ENCODE data around the gene RSPO1. TPM values are rescaled to one million over a fixed set of nuclear protein-coding genes. Genes with fewer than 3 reads are reported as not detected.

RSPO1 gene
- total RNA-seq, 2 experiments from 2014 or later, result not detected

DNA sequence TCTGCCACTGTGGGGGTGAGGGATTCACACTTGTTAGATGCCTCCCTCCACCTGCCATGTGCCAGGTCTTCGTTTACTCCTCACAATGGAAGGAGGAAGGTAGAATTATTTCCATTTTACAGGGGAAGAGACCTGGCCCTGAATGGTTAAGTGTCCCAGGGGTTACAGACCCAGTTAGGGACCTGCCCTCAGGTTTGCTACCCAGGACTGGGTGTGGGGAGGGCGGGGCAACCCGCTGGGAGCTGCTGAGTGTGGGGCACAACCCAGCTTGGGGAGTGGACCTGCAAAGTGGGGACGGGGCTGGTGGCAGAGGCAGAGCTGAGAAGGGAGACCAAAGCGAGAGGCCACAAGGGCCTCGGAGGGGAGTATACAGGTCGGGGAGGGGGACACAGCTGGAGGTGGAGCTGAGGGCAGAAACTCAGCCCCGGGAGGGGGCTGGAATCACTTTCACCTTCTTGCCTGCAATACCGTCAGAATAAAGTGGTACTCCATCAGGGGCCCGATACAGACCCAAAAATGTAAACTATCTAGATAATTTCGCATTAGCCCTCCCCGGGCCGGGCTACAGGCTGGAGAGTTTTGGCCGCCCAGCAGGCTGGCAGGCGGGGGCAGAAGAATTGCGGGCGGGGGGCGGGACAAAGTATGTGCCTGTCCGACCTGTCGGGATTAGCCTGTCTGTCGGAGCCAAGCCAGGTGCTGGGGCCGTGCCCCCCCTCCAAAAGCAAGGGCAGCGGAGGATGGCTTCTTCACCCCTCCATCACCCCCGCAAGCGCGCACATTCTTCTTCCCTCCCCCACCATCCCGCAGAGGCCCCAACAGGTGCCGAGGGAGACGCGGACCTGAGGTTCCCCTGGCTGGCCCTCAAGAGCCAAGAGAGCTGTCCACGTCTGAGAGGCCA is 1.4 kb downstream of the RSPO1 start:
- CTCF ChIA-PET, result no interaction called here
- intact Hi-C loops (cut with DNase I, micrococcal nuclease), result loop anchor here in 1 of 2 experiments (10.0 kb wide), 1 partner anchor 598 kb away; the partner anchor contains the start of gene GRIK3
- Mint-ChIP-seq H3K27ac (no peak overlapping the region), H3K36me3 (ENCODE audit: low read depth) (no peaks in the 10 kb centered on the region), H3K9me3 (ENCODE audit: low read depth) (no peaks in the 10 kb centered on the region), H3K27me3 (peaks cover 69% of the 10 kb centered on the region), H3K4me3 (no peak overlapping the region), H3K4me1 (peaks cover 6% of the 10 kb centered on the region)
- DNase-seq, result no peak
- no peak for ATAC-seq
- POLR2A ChIA-PET, result no interaction called here

DNA sequence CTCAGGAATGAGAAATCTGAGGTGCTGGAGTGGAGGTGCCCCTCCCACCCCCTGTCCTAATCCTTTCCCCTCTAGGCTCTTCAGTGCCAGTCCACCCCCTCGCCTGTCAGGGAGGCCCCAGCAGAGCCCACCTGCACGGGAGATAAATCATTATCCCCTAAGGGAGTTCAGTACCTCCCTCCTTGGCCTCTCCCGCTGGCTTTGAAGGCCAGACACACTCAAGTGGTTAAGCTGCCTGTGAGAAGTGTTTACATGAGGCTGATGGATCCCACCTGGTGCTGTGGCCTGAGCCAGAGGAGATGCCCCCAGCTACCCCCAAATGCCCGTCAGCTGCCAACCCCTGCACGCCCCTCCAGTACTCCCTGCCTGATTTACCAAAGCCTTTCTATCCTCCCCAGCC is 3.7 kb downstream of the RSPO1 start:
- Mint-ChIP-seq H3K4me1 (peaks cover 6% of the 10 kb centered on the region), H3K4me3 (no peak overlapping the region), H3K9me3 (ENCODE audit: low read depth) (no peaks in the 10 kb centered on the region), H3K27me3 (peaks cover 63% of the 10 kb centered on the region), H3K36me3 (ENCODE audit: low read depth) (no peaks in the 10 kb centered on the region), H3K27ac (no peak overlapping the region)
- DNase-seq, result no peak
- CTCF ChIA-PET, result interaction anchor here (0.6 to 0.8 kb wide), 2 partner anchors 12 to 1641 kb away, joined by 3 read pairs; no protein-coding TSS in a partner anchor
- no peak for ATAC-seq
- intact Hi-C loops (cut with DNase I, micrococcal nuclease), result loop anchor here in 1 of 2 experiments (10.0 kb wide), 1 partner anchor 596 kb away; the partner anchor contains the start of gene GRIK3
- POLR2A ChIA-PET, result no interaction called here

DNA sequence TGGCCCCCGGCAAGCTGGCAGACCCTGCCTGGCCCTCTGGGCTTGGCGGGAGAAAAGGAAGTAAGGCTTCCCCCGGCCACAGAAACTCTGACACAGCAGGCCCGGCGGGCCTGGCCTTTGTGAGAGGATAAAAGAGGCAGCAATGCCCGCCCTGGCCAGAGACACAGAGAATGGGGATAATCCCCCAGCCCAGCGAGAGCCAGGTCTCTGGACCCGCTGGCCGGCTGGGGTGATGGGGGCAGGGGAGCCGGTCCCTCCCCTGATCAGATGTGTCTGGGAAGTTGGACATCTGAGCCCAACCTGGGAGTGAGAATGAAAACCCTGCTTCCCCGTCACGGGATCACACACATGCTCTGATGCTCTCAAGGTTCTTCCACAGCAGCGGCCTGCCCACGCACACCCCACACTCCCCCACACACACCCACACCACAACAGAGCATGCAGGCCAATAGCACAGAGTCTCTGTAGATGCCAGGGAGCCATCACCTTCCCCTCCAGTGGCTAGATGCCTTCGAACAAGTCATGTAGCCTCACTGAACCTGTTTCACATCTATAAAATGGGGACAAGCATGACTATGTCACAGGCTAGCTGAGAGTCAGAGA is 4.2 kb downstream of the RSPO1 start:
- H3K27ac Mint-ChIP-seq, result no peak overlapping the region
- intact Hi-C loops (cut with DNase I, micrococcal nuclease), result loop anchor here in 1 of 2 experiments (10.0 kb wide), 1 partner anchor 596 kb away; the partner anchor contains the start of gene GRIK3
- H3K4me3 Mint-ChIP-seq, result no peak overlapping the region
- DNase-seq (no peak), ATAC-seq (no peak)
- ChIA-PET POLR2A (no interaction called here), CTCF (interaction anchor here (0.5 to 1.0 kb wide), 3 partner anchors 27 to 1642 kb away, joined by 3 read pairs; no protein-coding TSS in a partner anchor)
- H3K4me1 Mint-ChIP-seq, result peaks cover 6% of the 10 kb centered on the region
- no peaks in the 10 kb centered on the region for H3K9me3 Mint-ChIP-seq (ENCODE audit: low read depth)
- no peaks in the 10 kb centered on the region for H3K36me3 Mint-ChIP-seq (ENCODE audit: low read depth)
- peaks cover 58% of the 10 kb centered on the region for H3K27me3 Mint-ChIP-seq

DNA sequence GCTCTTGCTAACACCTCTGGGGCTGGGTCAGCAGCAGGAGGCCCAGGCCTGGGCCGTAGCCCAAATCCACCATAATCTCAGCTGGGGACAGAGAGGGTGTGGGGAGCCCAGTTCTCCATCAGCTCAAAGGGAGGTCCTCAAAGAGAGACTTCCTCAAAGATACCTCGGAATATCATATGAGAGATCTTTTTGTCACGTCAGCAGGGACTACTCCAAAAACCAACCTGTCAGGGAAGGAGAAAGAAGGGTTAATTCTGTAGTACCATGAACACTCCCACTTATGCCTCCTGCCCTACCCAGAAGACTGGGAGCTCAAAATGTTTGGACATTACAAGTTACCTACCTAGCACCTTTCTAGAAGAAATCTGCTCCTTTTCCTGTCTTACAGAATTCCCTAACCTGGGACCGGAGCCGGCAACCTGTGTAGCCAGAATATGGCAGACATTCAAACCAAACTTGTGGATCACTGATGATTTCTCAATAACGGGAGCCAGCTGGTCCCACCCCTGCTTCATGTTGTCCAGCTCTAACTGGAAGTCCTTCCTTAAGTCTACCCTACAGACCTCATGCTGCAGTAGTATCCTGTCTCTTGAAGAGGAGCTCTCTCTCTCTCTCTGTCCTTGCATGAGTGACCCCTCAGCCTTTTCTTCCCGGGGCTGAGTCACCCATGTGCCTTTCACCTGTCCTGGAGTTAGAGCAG is 4.8 kb downstream of the RSPO1 start:
- no peaks in the 10 kb centered on the region for H3K9me3 Mint-ChIP-seq (ENCODE audit: low read depth)
- H3K27me3 Mint-ChIP-seq, result peaks cover 55% of the 10 kb centered on the region
- intact Hi-C loops (cut with DNase I, micrococcal nuclease), result loop anchor here in 1 of 2 experiments (10.0 kb wide), 1 partner anchor 595 kb away; the partner anchor contains the start of gene GRIK3
- H3K27ac Mint-ChIP-seq, result no peak overlapping the region
- CTCF ChIA-PET, result interaction anchor here (0.5 to 1.0 kb wide), 3 partner anchors 26 to 1142 kb away, joined by 3 to 4 read pairs (median 3); no protein-coding TSS in a partner anchor
- H3K4me3 Mint-ChIP-seq, result no peak overlapping the region
- POLR2A ChIA-PET, result no interaction called here
- ATAC-seq (no peak), DNase-seq (no peak)
- H3K4me1 Mint-ChIP-seq, result peaks cover 2% of the 10 kb centered on the region
- no peaks in the 10 kb centered on the region for H3K36me3 Mint-ChIP-seq (ENCODE audit: low read depth)

DNA sequence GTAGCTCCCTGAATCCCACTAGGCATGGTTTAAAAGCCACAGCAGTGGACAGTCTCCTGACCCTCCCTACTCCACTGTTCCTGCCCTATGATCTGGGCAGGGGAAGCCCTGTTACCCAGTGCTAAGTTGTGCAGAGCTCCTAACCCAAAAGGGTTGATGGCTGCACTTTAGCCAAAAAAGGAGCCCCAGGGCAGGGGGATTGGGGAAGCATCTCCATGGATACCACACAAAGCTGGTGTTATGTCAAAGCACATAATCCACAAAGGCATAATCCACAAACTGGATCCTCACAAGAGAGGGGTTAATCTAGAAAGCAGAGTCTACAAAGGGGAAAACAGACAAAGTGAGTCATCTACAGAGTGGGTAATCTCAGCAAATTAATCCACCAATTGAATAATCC is 5.7 kb downstream of the RSPO1 start:
- POLR2A ChIA-PET, result no interaction called here

DNA sequence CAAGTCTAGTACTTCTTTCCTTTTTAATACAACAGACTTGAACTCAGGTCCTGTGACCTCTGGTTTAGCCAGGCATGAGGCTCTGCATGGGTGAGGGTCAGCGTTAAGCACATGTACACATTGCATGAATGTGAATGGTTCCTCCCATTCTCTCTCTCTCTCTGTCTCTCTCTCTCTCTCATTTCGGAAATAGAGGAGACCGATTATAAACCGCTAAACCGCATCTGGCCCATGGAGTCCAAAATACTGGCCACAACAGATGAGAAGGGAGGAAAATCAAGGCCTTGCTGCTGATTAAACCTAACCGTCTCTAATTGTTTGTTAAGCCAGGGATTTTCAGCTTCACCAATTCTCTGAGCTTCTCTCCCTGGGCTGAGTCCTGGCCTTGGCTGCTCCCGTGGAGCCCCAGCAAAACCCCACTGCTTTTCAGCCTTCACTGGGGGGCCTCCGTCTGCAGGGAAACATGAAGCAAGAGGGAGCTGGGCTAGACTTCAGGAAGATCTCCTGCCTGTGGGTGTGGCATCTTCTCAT is 6.6 kb downstream of the RSPO1 start:
- no peak for DNase-seq
- H3K36me3 Mint-ChIP-seq (ENCODE audit: low read depth), result no peaks in the 10 kb centered on the region
- H3K4me3 Mint-ChIP-seq, result no peak overlapping the region
- no peak overlapping the region for H3K27ac Mint-ChIP-seq
- H3K9me3 Mint-ChIP-seq (ENCODE audit: low read depth), result no peaks in the 10 kb centered on the region
- peaks cover 49% of the 10 kb centered on the region for H3K27me3 Mint-ChIP-seq
- ChIA-PET CTCF (interaction anchor here (1.3 kb wide), 1 partner anchor 25 kb away, joined by 4 read pairs; no protein-coding TSS in a partner anchor), POLR2A (no interaction called here)
- ATAC-seq, result no peak
- no peaks in the 10 kb centered on the region for H3K4me1 Mint-ChIP-seq
- intact Hi-C loops (cut with DNase I, micrococcal nuclease), result no loop called here

More for the DNA sequence above, 5.7 kb downstream of the RSPO1 start:
- no peak for ATAC-seq
- Mint-ChIP-seq H3K27me3 (peaks cover 56% of the 10 kb centered on the region), H3K4me3 (no peak overlapping the region), H3K4me1 (peaks cover under 1% of the 10 kb centered on the region), H3K9me3 (ENCODE audit: low read depth) (no peaks in the 10 kb centered on the region), H3K27ac (no peak overlapping the region), H3K36me3 (ENCODE audit: low read depth) (no peaks in the 10 kb centered on the region)
- CTCF ChIA-PET, result interaction anchor here (0.7 to 1.3 kb wide), 3 partner anchors 14 to 49 kb away, joined by 3 to 4 read pairs (median 3); no protein-coding TSS in a partner anchor
- intact Hi-C loops (cut with DNase I, micrococcal nuclease), result no loop called here
- no peak for DNase-seq

DNA sequence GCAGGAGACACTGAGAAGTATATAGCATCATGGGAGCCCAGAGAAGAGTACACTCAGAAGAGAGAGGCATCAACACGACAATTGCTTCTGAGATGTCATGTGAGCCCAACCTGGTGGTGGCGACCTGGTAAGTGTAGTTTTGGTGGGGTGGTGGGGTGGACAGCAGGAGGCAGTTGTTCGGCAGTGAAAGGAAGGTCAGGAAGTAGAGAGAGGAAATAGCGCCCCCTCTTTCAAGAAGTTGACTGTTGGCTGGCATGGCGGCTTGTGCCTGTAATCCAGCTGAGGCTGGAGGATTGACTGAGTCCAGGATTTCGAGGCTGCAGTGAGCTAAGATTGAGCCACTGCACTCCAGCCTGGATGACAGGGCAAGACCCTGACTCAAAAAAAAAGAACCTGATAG is 12.6 kb downstream of the RSPO1 start:
- H3K27ac Mint-ChIP-seq, result no peak overlapping the region

DNA sequence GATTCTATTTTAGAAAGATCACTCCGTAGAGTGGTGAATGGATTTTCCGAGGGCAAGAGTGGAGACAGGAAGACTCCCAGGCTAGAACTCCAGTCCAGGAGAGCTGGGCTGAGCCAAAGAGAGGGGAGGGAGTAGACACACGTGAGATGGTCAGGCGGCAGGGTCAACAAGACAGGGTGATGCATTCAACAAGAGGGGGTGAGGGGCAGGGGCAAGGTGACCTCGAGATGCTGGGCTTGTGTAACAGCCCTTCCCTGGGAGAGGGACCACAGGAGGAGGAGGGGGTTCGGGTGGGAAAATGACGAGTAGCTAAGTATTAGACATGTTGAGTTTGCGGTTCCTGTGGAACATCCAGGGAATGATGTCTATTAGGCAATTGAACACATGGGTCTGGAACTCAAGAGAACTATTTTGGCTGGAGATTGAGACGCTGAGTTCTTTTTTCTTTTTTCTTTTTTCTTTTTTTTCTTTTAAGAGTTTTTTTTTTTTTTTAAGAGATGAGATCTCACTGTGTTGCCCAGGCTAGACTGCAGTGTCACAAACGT is 13.3 kb downstream of the RSPO1 start:
- Mint-ChIP-seq H3K27me3 (peaks cover 23% of the 10 kb centered on the region), H3K27ac (no peak overlapping the region), H3K36me3 (ENCODE audit: low read depth) (no peaks in the 10 kb centered on the region), H3K9me3 (ENCODE audit: low read depth) (no peaks in the 10 kb centered on the region), H3K4me3 (no peak overlapping the region), H3K4me1 (no peaks in the 10 kb centered on the region)
- no peak for DNase-seq
- ATAC-seq, result no peak
- intact Hi-C loops (cut with DNase I, micrococcal nuclease), result no loop called here
- ChIA-PET POLR2A (no interaction called here), CTCF (interaction anchor here (1.5 kb wide), 1 partner anchor 19 kb away, joined by 6 read pairs; no protein-coding TSS in a partner anchor)

More for the DNA sequence above, 12.6 kb downstream of the RSPO1 start:
- POLR2A ChIA-PET, result no interaction called here
- no peak overlapping the region for H3K4me3 Mint-ChIP-seq
- peaks cover 26% of the 10 kb centered on the region for H3K27me3 Mint-ChIP-seq
- no peaks in the 10 kb centered on the region for H3K9me3 Mint-ChIP-seq (ENCODE audit: low read depth)
- no peaks in the 10 kb centered on the region for H3K4me1 Mint-ChIP-seq
- intact Hi-C loops (cut with DNase I, micrococcal nuclease), result no loop called here
- H3K36me3 Mint-ChIP-seq (ENCODE audit: low read depth), result no peaks in the 10 kb centered on the region
- ATAC-seq (no peak), DNase-seq (no peak)
- CTCF ChIA-PET, result interaction anchor here (0.8 to 1.6 kb wide), 3 partner anchors 16 to 386 kb away, joined by 3 to 6 read pairs (median 5); no protein-coding TSS in a partner anchor

DNA sequence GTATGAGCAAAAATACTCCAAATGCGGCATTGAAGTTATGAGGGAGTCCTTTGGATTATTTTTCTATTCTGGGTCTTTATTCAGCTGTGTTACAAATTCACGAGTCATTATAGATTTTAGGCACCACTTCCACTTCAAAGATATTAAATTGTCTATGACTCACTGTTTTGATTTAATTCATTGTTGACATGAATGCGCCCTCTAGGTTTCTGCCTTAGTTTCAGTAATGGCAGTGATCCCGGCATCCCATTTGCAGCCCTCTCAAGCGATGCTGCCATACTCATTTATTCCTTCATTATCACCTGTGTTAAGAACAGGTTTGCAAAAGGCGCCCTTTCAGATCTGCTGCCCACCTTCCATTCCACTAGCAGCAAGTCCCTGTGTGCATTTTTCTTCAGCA is 14.0 kb downstream of the RSPO1 start:
- H3K4me1 Mint-ChIP-seq, result no peaks in the 10 kb centered on the region
- H3K4me3 Mint-ChIP-seq, result no peak overlapping the region
- DNase-seq, result no peak
- ChIA-PET POLR2A (no interaction called here), CTCF (interaction anchor here (0.6 kb wide), 1 partner anchor 171 kb away, joined by 3 read pairs; no protein-coding TSS in a partner anchor)
- H3K27me3 Mint-ChIP-seq, result peaks cover 26% of the 10 kb centered on the region
- intact Hi-C loops (cut with DNase I, micrococcal nuclease), result no loop called here
- no peak overlapping the region for H3K27ac Mint-ChIP-seq
- H3K9me3 Mint-ChIP-seq (ENCODE audit: low read depth), result no peaks in the 10 kb centered on the region
- no peak for ATAC-seq
- H3K36me3 Mint-ChIP-seq (ENCODE audit: low read depth), result no peaks in the 10 kb centered on the region

DNA sequence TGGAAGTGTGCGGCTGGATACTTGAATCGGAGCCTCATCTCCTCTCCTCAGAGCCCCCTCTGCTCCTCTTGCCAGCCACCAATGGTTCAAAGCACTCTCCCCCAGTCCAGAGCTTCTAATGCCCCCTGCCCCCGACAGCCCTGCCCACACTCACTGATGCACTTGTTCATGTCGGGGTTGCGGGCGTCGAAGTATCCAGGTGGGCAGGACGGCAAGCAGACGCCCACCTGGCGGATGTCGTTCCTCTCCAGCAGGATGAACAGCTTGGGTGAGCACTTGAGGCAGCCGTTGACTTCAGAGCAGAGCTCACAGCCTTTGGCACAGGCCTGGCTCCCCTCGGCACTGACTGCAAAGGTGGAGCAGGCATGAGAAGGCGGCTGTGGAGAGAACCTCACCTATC is 18.4 kb downstream of the RSPO1 start:
- DNase-seq (no peak), ATAC-seq (no peak)
- CTCF ChIA-PET, result no interaction called here
- H3K36me3 Mint-ChIP-seq (ENCODE audit: low read depth), result no peaks in the 10 kb centered on the region
- H3K27ac Mint-ChIP-seq, result no peak overlapping the region
- H3K4me3 Mint-ChIP-seq, result no peak overlapping the region
- POLR2A ChIA-PET, result no interaction called here
- intact Hi-C loops (cut with DNase I, micrococcal nuclease), result no loop called here
- H3K27me3 Mint-ChIP-seq, result peaks cover 28% of the 10 kb centered on the region
- H3K9me3 Mint-ChIP-seq (ENCODE audit: low read depth), result no peaks in the 10 kb centered on the region
- H3K4me1 Mint-ChIP-seq, result no peaks in the 10 kb centered on the region

DNA sequence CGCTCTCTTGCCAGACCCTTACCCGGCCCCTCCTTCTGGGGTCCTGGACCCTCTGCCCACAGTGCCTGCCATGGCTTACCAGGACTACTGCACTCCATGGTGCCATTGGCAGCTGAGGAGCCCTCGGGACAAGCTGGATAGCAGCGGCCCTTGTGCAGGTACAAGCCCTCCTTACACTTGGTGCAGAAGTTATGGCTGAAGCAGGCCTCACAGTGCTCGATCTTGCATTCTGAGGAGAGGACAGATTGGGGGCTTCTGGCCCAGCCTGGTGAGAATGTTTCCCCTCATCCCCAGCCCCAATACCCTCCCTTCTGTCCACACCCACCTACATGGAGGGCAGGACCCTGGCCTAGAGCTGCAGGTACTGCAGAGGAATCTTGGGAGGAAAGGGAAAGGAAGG is 20.6 kb downstream of the RSPO1 start:
- intact Hi-C loops (cut with DNase I, micrococcal nuclease), result no loop called here
- ChIA-PET CTCF (interaction anchor here (1.5 kb wide), 1 partner anchor 11 kb away, joined by 10 read pairs; no protein-coding TSS in a partner anchor), POLR2A (no interaction called here)
- H3K9me3 Mint-ChIP-seq (ENCODE audit: low read depth), result no peaks in the 10 kb centered on the region
- no peaks in the 10 kb centered on the region for H3K4me1 Mint-ChIP-seq
- no peak for DNase-seq
- no peaks in the 10 kb centered on the region for H3K36me3 Mint-ChIP-seq (ENCODE audit: low read depth)
- H3K4me3 Mint-ChIP-seq, result no peak overlapping the region
- no peak overlapping the region for H3K27ac Mint-ChIP-seq
- no peak for ATAC-seq
- H3K27me3 Mint-ChIP-seq, result peaks cover 24% of the 10 kb centered on the region
